GM23338 (cell line): ENCODE data around the gene CASK. TPM values are rescaled to one million over a fixed set of nuclear protein-coding genes. Genes with fewer than 3 reads are reported as not detected.

Experiments used
- ATAC-seq: fragments of 200-7000 bp; cut with Tn5 transposase; 3 replicates; pipeline ENCODE4 v1.9.1; 2020
- DNase-seq: peaks from one replicate; pipeline ENCODE4 v3.0.0-alpha.2; 2015; ENCODE audit warnings: low spot score
- H2AFZ ChIP-seq: fragments of 200-600 bp; sonication (generic); 2 replicates; pipeline ENCODE4 v1.8.0; 2016; ENCODE audit warnings: antibody characterized with exemption, mild to moderate bottlenecking, moderate library complexity
- H3F3A ChIP-seq: fragments of 200-600 bp; sonication (generic); replicated peaks from 2 replicates; pipeline ENCODE4 v1.8.0; 2017; ENCODE audit warnings: antibody characterized with exemption, mixed run types, low read depth
- H3K27ac ChIP-seq: fragments of 200-600 bp; sonication (generic); 2 replicates; pipeline ENCODE4 v1.6.1; 2016; ENCODE audit warnings: low read depth
- H3K27me3 ChIP-seq: fragments of 200-600 bp; sonication (generic); 2 replicates; pipeline ENCODE4 v1.8.0; 2016; ENCODE audit warnings: mild to moderate bottlenecking, mixed run types, moderate library complexity; ENCODE audit not compliant: insufficient read depth
- H3K36me3 ChIP-seq: fragments of 200-600 bp; sonication (generic); 2 replicates; pipeline ENCODE4 v1.8.0; 2016; ENCODE audit warnings: mild to moderate bottlenecking; ENCODE audit not compliant: insufficient read depth
- H3K4me1 ChIP-seq: fragments of 200-600 bp; sonication (generic); 2 replicates; pipeline ENCODE4 v1.8.0; 2016; ENCODE audit warnings: mild to moderate bottlenecking, moderate library complexity; ENCODE audit not compliant: insufficient read depth
- H3K4me2 ChIP-seq: fragments of 200-600 bp; sonication (generic); 2 replicates; pipeline ENCODE4 v1.7.1; 2017; ENCODE audit warnings: mixed run types
- H3K4me3 ChIP-seq: fragments of 200-600 bp; sonication (generic); 2 replicates; pipeline ENCODE4 v1.6.1; 2016; ENCODE audit warnings: mixed run types
- H3K79me2 ChIP-seq: fragments of 200-600 bp; sonication (generic); replicated peaks from 2 replicates; pipeline ENCODE4 v1.8.0; 2017; ENCODE audit warnings: mild to moderate bottlenecking; ENCODE audit not compliant: insufficient read depth
- H3K9me2 ChIP-seq: fragments of 200-600 bp; sonication (generic); 2 replicates; pipeline ENCODE4 v1.8.0; 2017; ENCODE audit not compliant: insufficient read depth
- H4K20me1 ChIP-seq: fragments of 200-600 bp; sonication (generic); replicated peaks from 2 replicates; pipeline ENCODE4 v1.8.0; 2017; ENCODE audit warnings: mild to moderate bottlenecking; ENCODE audit not compliant: insufficient read depth
- H3K27ac Mint-ChIP-seq: 2 replicates; pipeline ENCODE4 v1.8.0; 2020; ENCODE audit warnings: inconsistent platforms, mild to moderate bottlenecking, moderate library complexity, mixed read lengths
- H3K27me3 Mint-ChIP-seq: 3 replicates; pipeline ENCODE4 v1.8.0; 2022; ENCODE audit warnings: low read depth, mild to moderate bottlenecking, moderate library complexity, mixed read lengths, inconsistent platforms; ENCODE audit not compliant: insufficient read depth, poor library complexity
- H3K36me3 Mint-ChIP-seq: 3 replicates; pipeline ENCODE4 v1.8.0; 2021; ENCODE audit warnings: low read depth, mild to moderate bottlenecking, inconsistent platforms, moderate library complexity, mixed read lengths
- H3K4me1 Mint-ChIP-seq: 3 replicates; pipeline ENCODE4 v1.8.0; 2020; ENCODE audit warnings: mild to moderate bottlenecking, inconsistent platforms, mixed read lengths
- H3K4me3 Mint-ChIP-seq: 3 replicates; pipeline ENCODE4 v1.8.0; 2021; ENCODE audit warnings: moderate library complexity, mild to moderate bottlenecking, inconsistent platforms, mixed read lengths
- H3K9me3 Mint-ChIP-seq: 3 replicates; pipeline ENCODE4 v1.8.0; 2020; ENCODE audit warnings: moderate library complexity, mild to moderate bottlenecking, inconsistent platforms, mixed read lengths
- CREB1 ChIP-seq: fragments of 250-450 bp; sonication (Bioruptor Pico); IDR thresholded peaks from 2 replicates; pipeline ENCODE4 v1.5.0; 2020; ENCODE audit warnings: low read depth, mild to moderate bottlenecking, moderate library complexity
- EZH2 ChIP-seq: fragments of 200-600 bp; sonication (generic); IDR thresholded peaks from one replicate; pipeline ENCODE4 v1.8.0; 2017; ENCODE audit warnings: antibody characterized with exemption, mild to moderate bottlenecking, low read depth; ENCODE audit not compliant: unreplicated experiment
- EZH2phosphoT487 ChIP-seq: fragments of 200-600 bp; sonication (generic); IDR thresholded peaks from one replicate; pipeline ENCODE4 v1.8.1; 2018; ENCODE audit warnings: antibody characterized with exemption; ENCODE audit not compliant: unreplicated experiment
- JUNB ChIP-seq: IDR thresholded peaks from one replicate; pipeline ENCODE4 v1.6.1; 2016; ENCODE audit warnings: antibody characterized with exemption; ENCODE audit not compliant: unreplicated experiment
- NANOG ChIP-seq: IDR thresholded peaks from 2 replicates; pipeline ENCODE4 v1.6.1; 2016; ENCODE audit warnings: antibody characterized with exemption, borderline replicate concordance
- POLR2AphosphoS5 ChIP-seq: IDR thresholded peaks from 2 replicates; pipeline ENCODE4 v1.6.1; 2016; ENCODE audit warnings: antibody characterized with exemption, low read depth
- STAT1 ChIP-seq: IDR thresholded peaks from one replicate; pipeline ENCODE4 v1.6.1; 2016; ENCODE audit warnings: antibody characterized with exemption; ENCODE audit not compliant: unreplicated experiment
- ZNF331 ChIP-seq: fragments of 250-450 bp; sonication (Bioruptor Pico); IDR thresholded peaks from 2 replicates; pipeline ENCODE4 v1.5.0; 2020; ENCODE audit warnings: low read depth, mild to moderate bottlenecking, moderate library complexity
- polyA plus RNA-seq: library from polyadenylated mRNA; unstranded; fragments of >200 nt; fragmentation: Nextera tagmentation; extraction: Ambion mirVana; gene quantifications from 2 replicates; pipeline ENCODE4 v1.2.1, GENCODE V29; 2016
- total RNA-seq: library from RNA; depleted of rRNA; stranded (reverse); fragments of >200 nt; shearing (Covaris generic); gene quantifications from 2 replicates; pipeline ENCODE4 v1.2.3, GENCODE V29; 2014
- TF ChIP-seq, protein P1 (sequence below), 2 experiments: fragments of 200-600 bp in 1 of 2; sonication (generic) in 1 of 2; conservative IDR thresholded peaks; 2 replicates each; pipeline versions ENCODE4 v1.5.1 to v1.6.1; 2016 to 2017; ENCODE audit warnings: antibody characterized with exemption in 2 of 2, low read depth in 2 of 2, mild to moderate bottlenecking in 2 of 2, moderate library complexity in 1 of 2
- TF ChIP-seq, protein P2 (sequence below): IDR thresholded peaks from one replicate; pipeline ENCODE4 v1.6.1; 2018; ENCODE audit warnings: antibody characterized with exemption; ENCODE audit not compliant: unreplicated experiment
- TF ChIP-seq, protein P3 (sequence below): IDR thresholded peaks from 2 replicates; pipeline ENCODE4 v1.6.1; 2016; ENCODE audit warnings: antibody characterized with exemption
- TF ChIP-seq, protein P4 (sequence below): fragments of 250-450 bp; sonication (Bioruptor Pico); IDR thresholded peaks from 2 replicates; pipeline ENCODE4 v1.5.0; 2020; ENCODE audit warnings: mild to moderate bottlenecking, moderate library complexity

Gene CASK
- total and polyA plus RNA-seq, 2 experiments from 2014 or later = 15.3 to 44.4 TPM

DNA sequence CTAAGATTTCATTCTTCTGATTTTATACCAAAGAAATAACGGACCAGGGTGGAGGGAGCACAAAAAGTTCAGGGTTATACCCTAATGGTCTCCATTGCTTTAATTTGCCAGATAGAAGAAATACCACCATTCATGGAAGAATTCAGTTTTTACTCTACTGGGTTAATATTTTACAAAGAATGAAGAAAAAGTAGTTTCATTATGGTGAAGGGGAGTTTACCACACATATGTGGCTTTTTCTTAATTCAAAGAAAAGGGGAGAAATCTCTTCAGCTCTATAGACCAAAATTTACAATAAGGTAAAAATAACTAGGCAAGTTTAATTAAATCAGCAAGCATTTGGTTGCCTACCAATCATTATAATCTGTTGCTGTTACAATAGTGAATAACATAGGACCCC is 37.6 kb downstream of the CASK start (continued):
- TF ChIP-seq, protein P1, sequence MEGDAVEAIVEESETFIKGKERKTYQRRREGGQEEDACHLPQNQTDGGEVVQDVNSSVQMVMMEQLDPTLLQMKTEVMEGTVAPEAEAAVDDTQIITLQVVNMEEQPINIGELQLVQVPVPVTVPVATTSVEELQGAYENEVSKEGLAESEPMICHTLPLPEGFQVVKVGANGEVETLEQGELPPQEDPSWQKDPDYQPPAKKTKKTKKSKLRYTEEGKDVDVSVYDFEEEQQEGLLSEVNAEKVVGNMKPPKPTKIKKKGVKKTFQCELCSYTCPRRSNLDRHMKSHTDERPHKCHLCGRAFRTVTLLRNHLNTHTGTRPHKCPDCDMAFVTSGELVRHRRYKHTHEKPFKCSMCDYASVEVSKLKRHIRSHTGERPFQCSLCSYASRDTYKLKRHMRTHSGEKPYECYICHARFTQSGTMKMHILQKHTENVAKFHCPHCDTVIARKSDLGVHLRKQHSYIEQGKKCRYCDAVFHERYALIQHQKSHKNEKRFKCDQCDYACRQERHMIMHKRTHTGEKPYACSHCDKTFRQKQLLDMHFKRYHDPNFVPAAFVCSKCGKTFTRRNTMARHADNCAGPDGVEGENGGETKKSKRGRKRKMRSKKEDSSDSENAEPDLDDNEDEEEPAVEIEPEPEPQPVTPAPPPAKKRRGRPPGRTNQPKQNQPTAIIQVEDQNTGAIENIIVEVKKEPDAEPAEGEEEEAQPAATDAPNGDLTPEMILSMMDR (conservative IDR thresholded peaks at IDR 0.05; ENCODE audit: low read depth in 2 of 2) = no peak
- TF ChIP-seq JUNB (no peak), STAT1 (no peak), EZH2 (no peak), POLR2AphosphoS5 (no peak), ZNF331 (CRISPR knock-in tag) (no peak), NANOG (no peak), CREB1 (CRISPR knock-in tag) (no peak), EZH2phosphoT487 (no peak)
- TF ChIP-seq, protein P2, sequence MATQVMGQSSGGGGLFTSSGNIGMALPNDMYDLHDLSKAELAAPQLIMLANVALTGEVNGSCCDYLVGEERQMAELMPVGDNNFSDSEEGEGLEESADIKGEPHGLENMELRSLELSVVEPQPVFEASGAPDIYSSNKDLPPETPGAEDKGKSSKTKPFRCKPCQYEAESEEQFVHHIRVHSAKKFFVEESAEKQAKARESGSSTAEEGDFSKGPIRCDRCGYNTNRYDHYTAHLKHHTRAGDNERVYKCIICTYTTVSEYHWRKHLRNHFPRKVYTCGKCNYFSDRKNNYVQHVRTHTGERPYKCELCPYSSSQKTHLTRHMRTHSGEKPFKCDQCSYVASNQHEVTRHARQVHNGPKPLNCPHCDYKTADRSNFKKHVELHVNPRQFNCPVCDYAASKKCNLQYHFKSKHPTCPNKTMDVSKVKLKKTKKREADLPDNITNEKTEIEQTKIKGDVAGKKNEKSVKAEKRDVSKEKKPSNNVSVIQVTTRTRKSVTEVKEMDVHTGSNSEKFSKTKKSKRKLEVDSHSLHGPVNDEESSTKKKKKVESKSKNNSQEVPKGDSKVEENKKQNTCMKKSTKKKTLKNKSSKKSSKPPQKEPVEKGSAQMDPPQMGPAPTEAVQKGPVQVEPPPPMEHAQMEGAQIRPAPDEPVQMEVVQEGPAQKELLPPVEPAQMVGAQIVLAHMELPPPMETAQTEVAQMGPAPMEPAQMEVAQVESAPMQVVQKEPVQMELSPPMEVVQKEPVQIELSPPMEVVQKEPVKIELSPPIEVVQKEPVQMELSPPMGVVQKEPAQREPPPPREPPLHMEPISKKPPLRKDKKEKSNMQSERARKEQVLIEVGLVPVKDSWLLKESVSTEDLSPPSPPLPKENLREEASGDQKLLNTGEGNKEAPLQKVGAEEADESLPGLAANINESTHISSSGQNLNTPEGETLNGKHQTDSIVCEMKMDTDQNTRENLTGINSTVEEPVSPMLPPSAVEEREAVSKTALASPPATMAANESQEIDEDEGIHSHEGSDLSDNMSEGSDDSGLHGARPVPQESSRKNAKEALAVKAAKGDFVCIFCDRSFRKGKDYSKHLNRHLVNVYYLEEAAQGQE = no peak

DNA sequence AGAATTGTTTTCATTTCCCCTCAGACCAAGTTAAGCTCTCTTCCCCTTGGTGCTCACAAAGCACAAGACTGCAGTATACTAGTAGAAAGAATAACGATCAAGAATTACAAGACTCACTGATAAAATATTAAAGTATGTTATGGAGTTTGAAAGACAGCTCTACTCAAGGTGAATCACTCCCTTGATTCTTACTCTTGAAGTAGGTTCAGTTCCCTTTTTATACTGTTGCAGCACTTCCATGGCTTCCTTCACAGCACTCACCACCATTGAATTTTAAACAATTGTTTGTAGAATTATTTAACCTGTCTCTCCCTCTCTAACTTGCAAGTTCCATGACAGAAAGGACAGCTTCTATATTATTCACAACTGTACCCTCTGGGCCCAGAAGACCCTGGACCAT is 42.2 kb downstream of the CASK start:
- Mint-ChIP-seq H3K27me3 (no peaks in the 10 kb centered on the region), H3K4me1 (peaks cover 9% of the 10 kb centered on the region; the same call in 2 of the 3 replicates), H3K9me3 (no peaks in the 10 kb centered on the region), H3K4me3 (no peak overlapping the region), H3K27ac (no peak overlapping the region), H3K36me3 (no peaks in the 10 kb centered on the region)
- H3K27ac ChIP-seq = no peak overlapping the region
- no peaks in the 10 kb centered on the region for H3K9me2 ChIP-seq
- DNase-seq (no peak), ATAC-seq (no peak)
- no peak overlapping the region for H3K4me3 ChIP-seq
- H2AFZ ChIP-seq = no peak overlapping the region
- H4K20me1 ChIP-seq = no peaks in the 10 kb centered on the region; the same call in 1 of the 2 replicates
- H3K27me3 ChIP-seq = no peaks in the 10 kb centered on the region
- H3K4me1 ChIP-seq = 0 out of 2 replicates have a peak, but pooled peaks cover 5% of the 10 kb centered on the region
- no peaks in the 10 kb centered on the region for H3F3A ChIP-seq
- H3K79me2 ChIP-seq = peaks cover 76% of the 10 kb centered on the region
- H3K36me3 ChIP-seq = no peaks in the 10 kb centered on the region
- H3K4me2 ChIP-seq = no peak overlapping the region
- TF ChIP-seq EZH2phosphoT487 = no peak
- TF ChIP-seq, protein P3, sequence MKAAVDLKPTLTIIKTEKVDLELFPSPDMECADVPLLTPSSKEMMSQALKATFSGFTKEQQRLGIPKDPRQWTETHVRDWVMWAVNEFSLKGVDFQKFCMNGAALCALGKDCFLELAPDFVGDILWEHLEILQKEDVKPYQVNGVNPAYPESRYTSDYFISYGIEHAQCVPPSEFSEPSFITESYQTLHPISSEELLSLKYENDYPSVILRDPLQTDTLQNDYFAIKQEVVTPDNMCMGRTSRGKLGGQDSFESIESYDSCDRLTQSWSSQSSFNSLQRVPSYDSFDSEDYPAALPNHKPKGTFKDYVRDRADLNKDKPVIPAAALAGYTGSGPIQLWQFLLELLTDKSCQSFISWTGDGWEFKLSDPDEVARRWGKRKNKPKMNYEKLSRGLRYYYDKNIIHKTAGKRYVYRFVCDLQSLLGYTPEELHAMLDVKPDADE = no peak
- TF ChIP-seq, protein P4, sequence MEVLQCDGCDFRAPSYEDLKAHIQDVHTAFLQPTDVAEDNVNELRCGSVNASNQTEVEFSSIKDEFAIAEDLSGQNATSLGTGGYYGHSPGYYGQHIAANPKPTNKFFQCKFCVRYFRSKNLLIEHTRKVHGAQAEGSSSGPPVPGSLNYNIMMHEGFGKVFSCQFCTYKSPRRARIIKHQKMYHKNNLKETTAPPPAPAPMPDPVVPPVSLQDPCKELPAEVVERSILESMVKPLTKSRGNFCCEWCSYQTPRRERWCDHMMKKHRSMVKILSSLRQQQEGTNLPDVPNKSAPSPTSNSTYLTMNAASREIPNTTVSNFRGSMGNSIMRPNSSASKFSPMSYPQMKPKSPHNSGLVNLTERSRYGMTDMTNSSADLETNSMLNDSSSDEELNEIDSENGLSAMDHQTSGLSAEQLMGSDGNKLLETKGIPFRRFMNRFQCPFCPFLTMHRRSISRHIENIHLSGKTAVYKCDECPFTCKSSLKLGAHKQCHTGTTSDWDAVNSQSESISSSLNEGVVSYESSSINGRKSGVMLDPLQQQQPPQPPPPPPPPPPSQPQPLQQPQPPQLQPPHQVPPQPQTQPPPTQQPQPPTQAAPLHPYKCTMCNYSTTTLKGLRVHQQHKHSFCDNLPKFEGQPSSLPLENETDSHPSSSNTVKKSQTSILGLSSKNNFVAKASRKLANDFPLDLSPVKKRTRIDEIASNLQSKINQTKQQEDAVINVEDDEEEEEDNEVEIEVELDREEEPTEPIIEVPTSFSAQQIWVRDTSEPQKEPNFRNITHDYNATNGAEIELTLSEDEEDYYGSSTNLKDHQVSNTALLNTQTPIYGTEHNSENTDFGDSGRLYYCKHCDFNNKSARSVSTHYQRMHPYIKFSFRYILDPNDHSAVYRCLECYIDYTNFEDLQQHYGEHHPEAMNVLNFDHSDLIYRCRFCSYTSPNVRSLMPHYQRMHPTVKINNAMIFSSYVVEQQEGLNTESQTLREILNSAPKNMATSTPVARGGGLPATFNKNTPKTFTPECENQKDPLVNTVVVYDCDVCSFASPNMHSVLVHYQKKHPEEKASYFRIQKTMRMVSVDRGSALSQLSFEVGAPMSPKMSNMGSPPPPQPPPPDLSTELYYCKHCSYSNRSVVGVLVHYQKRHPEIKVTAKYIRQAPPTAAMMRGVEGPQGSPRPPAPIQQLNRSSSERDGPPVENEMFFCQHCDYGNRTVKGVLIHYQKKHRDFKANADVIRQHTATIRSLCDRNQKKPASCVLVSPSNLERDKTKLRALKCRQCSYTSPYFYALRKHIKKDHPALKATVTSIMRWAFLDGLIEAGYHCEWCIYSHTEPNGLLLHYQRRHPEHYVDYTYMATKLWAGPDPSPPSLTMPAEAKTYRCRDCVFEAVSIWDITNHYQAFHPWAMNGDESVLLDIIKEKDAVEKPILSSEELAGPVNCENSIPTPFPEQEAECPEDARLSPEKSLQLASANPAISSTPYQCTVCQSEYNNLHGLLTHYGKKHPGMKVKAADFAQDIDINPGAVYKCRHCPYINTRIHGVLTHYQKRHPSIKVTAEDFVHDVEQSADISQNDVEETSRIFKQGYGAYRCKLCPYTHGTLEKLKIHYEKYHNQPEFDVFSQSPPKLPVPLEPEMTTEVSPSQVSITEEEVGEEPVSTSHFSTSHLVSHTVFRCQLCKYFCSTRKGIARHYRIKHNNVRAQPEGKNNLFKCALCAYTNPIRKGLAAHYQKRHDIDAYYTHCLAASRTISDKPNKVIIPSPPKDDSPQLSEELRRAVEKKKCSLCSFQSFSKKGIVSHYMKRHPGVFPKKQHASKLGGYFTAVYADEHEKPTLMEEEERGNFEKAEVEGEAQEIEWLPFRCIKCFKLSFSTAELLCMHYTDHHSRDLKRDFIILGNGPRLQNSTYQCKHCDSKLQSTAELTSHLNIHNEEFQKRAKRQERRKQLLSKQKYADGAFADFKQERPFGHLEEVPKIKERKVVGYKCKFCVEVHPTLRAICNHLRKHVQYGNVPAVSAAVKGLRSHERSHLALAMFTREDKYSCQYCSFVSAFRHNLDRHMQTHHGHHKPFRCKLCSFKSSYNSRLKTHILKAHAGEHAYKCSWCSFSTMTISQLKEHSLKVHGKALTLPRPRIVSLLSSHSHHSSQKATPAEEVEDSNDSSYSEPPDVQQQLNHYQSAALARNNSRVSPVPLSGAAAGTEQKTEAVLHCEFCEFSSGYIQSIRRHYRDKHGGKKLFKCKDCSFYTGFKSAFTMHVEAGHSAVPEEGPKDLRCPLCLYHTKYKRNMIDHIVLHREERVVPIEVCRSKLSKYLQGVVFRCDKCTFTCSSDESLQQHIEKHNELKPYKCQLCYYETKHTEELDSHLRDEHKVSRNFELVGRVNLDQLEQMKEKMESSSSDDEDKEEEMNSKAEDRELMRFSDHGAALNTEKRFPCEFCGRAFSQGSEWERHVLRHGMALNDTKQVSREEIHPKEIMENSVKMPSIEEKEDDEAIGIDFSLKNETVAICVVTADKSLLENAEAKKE (CRISPR knock-in tag) = no peak
